Measurements from ENCODE around the gene PDE4D.

- TF ChIP-seq CTCF (IDR thresholded peaks at IDR 0.05) (no peak), POLR2AphosphoS5 (IDR thresholded peaks at IDR 0.05; ENCODE audit: low read depth, low read length) (no peak), REST (IDR thresholded peaks at IDR 0.05; ENCODE audit: insufficient read depth in 1 of 2, low read depth in 2 of 2, low read length in 1 of 2) (no peak), SIN3A (IDR thresholded peaks at IDR 0.05; ENCODE audit: borderline replicate concordance, insufficient read depth, low read depth, low read length) (no peak)
These were observed 761.4 kb downstream of the PDE4D start for GRCh38 chr5:59132131-59132530.
